GM18858 (cell line): ENCODE results near the gene BMERB1.
"Not testable (repeated sequence)": the region's sequence is repeated elsewhere in the genome, so short reads cannot be mapped to it uniquely, and the experiment has no call there.

Experiments
- ATAC-seq: cut with Tn5 transposase; IDR thresholded peaks from one replicate; pipeline ENCODE4 v1.9.1; 2021; ENCODE audit not compliant: unreplicated experiment

Gene BMERB1

DNA sequence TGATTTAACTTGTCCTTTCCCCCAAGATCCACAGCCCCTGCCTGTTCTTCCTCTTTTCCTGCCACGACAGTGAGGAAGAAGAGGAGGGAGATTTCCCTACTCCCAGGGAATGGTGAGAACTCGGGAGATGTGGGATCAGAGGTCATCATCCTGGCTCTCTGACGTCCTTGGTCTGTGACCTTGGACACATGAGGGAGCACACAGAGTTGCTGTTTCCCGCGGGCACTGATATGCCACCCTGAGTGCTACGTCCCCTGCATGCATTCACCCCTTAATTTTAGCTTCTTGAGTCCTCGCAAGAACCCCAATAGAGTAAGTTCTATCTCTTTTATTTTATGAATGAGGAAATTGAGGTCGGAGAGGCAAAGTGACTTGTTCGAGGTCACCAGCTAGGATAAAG, 85.4 kb downstream of the BMERB1 start:
- ATAC-seq: no peak

DNA sequence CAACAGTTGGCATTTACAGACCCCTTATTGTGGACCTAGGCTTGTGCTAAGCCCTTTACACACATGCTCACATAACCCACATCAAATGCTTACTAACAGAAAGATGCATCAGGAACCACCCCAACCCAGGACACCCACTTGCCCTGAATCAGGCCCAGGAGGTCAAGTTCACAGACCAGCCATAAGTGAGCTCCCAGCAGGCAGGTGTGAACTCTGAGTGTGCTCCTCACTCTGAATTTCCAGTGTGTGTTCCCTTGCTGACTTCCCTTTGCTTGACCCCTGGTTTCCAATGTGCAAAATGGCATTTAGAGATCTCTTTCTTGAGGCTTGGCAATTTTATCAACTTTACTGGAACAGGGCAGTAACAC, 87.0 kb downstream of the BMERB1 start:
- no peak for ATAC-seq

DNA sequence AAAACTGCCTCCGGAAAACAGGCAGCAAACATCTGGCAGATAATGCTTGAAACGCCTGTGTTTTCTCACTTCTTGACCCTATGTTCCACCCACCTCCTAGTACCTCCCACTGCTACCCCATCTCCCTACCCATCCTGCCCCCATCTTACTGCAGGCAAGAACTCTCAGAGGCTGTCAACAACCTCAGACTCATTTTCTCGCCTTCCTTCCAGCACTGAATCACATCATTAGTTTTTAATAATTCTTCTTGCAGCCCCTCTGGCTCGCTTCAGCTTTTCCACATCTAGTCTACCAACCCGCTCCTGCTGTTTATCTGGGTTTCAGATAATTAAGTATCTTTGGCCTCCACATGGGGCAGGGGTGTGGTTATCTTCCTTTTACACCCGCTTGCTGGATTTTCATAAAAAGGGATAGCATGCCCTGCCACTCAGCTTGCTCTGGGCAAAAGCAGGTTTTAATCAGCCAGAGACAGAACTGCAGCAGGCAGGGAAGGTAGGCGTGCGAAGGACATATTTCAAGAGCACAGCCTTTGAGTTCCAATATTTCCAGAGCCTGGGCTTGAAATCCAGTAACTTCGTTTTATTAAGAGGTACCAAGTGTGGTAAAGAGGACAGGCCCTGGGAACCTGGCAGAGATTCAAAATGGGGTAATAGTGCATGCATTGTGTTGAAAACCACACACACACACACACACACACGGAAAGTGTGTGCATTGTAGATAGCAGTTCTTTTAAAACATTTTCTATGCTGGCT, 87.5 kb downstream of the BMERB1 start:
- no peak for ATAC-seq

DNA sequence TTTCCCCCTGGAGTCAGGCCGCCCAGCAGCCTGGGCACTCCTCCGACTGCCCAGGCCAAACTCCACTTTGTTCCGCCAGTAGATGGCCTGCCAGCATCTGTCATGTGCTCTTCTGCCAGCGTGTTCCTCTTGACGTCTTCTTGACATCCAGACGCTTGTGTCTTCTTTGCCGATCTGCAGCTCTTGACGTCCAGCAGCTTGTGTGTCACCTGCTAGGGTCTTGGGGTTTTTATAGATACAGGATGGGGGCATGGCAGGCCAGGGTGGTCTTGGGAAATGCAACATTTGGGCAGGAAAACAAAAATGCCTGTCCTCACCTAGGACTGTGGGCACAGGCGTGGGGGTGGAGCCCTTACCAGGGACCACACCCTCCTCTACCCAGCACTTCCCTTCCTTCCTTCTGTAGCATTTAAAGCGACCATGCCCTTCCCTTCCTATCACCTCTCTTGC, 88.7 kb downstream of the BMERB1 start:
- ATAC-seq: no peak

DNA sequence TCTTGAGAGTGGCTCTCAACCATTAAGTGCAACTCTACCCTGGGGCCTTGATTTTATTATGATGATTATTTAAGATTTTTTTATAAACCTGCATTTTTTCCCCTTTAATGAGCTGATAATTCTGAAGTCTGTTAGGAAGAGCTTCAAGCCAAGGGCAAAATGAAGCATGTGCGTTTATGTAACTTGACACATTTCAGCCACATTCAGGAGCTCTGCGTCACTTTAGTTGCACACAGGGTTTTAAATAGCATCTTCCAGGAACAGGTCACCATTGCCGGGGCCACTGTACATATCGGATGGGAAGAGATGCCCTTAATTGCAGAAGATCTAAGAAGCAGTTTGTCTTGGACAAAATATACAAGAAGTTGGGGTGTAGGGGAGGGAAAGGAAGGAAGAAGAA, 89.6 kb downstream of the BMERB1 start:
- ATAC-seq: no peak

DNA sequence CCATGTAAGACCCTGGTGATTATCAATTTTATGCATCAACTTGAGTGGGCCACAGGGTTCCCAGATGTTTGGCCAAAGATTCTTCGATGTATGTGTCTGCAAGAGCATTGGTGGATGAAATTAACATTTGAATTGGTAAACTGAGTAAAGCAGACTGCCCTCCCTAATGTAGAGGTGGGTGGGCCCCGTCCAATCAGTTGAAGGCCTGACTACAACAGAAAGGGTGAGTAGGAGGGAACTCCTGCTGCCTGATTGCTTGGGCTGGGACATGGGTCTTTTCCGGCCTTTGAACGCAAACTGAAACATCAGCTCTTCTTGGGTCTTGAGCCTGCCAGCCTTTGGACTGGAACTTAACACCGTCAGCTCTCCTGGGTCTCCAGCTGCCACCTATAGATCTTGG, 90.6 kb downstream of the BMERB1 start:
- ATAC-seq: no peak

DNA sequence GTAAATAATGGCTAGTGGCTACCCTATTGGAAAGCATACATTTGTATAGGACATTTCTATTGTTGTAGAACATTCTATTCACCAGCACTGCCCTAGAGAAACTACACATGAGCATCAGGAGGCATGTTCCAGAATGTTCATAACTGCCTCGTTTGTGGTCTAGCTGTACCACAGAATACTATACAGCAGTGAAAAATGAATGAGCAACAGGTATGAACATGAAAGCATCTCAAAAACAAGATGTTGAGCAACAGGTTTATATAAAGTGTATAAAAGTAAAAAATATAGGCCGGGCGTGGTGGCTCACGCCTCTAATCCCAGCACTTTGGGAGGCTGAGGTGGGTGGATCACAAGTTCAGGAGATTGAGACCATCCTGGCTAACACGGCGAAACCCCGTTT, 91.7 kb downstream of the BMERB1 start:
- no peak for ATAC-seq

DNA sequence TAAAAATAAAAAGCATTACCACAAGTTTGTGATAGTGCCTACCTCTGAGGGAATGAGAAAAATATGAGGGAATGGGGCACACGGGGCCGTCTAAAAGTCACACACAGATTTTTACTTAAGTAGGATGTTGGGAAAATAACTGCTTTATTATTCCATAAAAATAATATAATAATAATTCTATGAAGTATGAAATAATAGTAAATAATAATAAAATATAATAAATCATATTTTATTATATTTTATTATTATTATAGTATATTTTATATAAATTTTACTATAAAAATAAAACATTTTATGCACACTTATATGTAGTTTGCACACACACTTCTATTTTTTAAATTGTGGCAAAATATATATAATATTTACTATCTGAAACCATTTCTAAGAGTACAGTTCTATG, 92.3 kb downstream of the BMERB1 start:
- ATAC-seq: no peak

DNA sequence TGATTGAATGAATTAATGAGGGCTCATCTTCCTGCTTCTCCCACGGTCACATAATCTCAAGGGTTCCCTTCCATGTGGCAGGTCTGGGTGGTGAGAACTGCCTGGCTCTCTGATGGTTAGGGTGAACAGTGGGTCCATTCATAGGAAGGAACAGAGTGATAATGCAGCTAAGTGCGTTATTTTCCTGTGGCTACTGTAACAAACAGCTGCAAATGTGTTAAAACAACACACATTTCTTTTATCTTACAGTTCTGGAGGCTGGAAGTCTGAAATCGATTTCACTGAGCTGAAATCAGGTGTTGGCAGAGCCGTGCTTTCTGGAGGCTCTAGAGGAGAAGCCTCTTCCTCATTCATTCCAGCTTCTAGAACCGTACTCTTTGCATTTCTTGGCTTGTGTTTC, 95.3 kb downstream of the BMERB1 start:
- no peak for ATAC-seq

DNA sequence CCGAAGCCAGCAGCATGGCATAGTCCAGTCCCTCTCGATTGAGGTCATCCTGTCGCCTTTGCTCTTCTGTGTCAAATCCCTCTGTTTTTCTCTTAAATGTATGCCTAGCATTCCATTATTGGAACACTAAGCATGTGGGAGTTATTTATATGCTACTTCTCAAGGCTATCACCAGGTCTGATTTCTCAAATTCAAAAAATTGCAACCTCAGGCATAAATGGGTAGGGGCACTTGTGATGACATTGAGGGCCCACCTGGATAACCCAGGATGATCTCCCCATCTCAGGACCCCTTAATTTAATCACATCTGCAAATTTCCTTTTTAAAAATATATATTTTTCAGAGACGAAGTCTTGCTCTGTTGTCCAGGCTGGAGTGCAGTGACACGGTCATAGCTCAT, 95.7 kb downstream of the BMERB1 start:
- no peak for ATAC-seq

DNA sequence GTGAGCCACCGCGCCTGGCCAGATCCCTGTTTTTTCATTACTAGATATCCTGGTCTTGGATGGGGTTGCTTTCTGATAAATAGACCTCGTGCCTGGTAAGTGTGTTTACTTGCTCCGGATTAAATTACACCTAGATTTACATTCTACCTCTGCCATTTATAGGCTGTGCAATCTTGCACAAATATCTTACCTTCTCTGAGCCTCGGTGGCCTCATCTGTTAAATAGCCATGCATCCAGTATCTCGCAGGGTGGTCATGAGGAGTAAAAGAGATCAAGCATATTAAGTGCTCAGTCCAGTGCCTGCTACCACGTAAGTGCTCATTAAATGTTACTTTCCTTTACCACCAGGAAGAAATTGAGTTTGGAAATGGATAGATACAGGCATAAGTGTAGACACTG, 98.4 kb downstream of the BMERB1 start:
- ATAC-seq: no peak

DNA sequence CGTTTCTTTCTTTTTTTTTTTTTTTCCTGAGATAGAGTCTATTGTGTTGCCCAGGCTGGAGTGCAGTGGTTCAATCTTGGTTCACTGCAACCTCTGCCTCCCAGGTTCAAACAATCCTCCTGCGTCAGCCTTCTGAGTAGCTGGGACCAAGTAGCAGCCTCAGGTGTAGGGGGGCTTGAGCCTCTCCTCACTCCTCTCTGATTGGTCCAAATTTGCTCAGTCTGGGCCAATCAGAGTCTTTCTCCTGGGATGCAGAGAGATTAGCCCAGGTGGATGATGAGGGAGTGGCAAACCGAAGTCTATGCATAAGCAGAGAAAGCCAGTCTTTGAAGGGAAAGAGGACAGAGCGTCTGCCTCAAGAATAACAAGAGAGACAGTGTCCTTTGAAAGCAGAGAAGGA, 99.0 kb downstream of the BMERB1 start:
- no peak for ATAC-seq

DNA sequence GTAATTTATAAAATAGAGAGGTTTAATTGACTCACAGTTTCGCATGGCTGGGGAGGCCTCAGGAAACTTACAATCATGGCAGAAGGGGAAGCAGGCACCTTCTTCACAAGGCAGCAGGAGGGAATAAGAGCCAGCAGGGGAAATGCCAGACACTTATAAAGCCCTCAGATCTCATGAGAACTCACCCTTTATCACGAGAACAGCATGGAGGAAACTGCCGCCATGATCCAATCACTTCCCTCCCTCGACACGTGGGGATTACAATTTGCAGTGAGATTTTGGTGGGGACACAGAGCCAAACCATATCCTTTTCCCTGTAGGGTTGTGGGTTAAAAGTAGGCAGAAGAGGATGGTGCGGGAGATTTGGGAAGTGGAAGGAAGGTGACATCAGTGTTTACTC, 101.4 kb downstream of the BMERB1 start:
- no peak for ATAC-seq

DNA sequence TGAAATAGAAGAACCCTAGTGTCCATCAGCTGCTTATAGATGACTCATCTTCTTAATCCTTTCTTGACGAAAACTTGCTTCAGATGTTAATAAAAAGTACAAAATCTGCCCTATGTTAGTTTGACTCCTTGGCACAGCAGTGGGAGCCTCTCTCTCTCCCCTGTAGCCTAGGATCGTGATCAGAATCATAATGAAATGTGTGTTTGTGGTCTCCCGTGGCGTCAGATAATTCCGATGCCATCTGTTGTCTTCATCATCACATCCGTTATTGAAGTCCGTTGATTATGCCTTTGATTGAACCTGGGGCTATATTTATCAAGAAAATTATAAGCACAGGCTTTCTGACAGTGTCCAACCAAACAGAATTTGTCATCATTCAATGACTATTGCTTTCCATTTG, 102.5 kb downstream of the BMERB1 start:
- no peak for ATAC-seq

DNA sequence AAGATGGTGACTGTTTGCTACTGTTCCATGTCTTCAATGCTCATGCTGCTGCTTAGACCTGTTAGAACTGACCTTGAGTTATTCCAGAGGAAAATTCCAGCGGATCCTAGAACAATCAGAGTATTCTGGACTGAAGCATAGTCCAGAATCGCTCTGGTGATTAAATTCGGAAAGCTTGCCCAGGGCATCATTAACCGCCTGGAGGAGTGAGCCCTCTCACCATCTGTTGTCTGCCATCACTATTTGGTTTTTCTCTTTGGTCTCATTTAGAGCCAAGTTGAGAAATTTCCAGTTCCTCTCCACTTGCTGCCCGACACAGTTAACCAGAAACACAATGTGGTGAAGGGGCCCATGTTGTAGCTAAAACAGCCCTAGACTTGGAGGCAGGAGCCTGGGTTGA, 104.1 kb downstream of the BMERB1 start:
- ATAC-seq: no peak

DNA sequence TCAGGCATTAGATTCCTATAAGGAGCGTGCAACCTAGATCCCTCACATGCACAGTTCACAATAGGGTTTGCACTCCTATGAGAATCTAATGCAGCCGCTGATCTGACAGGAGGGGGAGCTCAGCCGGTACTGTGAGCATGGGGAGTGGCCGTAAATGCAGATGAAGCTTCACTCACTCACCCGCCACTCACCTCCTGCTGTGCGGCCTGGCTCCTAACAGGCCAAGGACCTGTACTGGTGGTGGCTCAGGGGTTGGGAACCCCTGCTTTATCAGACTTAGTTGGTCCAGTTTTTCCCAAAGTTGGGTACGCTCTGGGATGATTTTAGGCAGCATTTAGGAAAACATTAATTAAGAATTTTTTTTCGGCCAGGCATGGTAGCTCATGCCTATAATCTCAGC, 104.8 kb downstream of the BMERB1 start:
- no peak for ATAC-seq

DNA sequence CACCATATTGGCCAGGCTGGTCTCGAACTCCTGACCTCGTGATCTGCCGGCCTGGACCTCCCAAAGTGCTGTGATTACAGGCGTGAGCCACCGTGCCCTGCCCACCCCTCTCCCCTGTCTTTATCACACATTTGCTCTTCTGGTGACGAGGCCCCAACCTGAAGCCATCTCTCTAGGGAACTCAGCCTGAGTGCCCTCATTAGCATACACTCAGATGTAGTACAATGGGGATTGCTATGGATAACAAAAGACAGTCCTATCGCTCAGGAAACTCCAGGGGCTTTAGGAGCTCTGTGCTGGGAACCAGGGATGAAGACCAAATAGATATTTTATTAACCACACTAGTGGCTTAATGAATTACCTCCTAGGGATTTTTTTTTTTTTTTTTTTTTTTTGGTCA, 107.9 kb downstream of the BMERB1 start:
- no peak for ATAC-seq

DNA sequence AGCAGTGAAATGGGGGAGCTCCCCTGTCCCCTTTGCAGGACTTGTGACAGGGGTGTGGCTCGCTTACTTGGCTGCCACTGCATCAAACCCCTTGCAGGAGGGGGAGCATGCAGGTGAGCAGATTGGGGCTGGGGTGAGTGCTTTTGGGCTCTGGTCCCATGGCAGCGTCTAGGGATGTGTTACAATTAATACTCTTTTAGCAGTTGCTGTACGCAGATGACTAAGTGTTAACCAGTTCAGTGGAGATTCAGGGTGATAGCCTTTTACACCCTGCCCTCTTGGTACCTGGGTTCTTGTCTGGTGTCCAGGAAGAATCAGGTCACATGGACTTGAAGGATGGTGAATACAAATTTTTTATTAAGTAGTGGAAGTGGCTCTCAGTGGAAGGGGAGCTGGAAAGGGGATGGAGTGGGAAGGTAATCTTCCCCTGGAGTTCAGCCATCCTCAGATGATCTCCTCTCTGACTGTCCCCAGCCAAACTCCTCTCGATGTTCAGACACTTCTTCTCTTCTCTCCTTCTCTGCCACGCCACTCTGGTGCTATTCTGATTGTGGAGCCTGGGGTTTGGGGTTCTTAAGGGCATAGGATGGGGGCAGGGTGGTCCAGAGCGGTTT, 108.5 kb downstream of the BMERB1 start:
- ATAC-seq: no peak

DNA sequence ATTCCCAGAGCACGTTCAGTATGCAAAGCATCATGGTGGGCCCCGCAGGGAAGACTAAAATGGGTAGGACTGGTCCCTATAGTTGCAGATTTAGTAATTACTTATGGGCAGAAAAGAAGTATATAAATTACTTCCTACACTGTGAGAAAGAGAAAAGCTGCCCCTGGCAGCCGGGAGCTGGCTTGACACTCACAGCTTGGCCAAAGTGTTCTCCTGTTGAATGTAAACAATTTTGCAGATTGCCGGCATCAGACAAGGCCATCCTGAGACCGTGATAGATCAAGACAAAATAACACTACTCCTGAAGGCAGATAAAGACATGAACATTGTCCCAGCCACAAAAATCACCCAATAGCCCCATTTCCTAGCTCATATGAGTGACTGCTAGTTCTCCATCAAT, 110.0 kb downstream of the BMERB1 start:
- no peak for ATAC-seq

DNA sequence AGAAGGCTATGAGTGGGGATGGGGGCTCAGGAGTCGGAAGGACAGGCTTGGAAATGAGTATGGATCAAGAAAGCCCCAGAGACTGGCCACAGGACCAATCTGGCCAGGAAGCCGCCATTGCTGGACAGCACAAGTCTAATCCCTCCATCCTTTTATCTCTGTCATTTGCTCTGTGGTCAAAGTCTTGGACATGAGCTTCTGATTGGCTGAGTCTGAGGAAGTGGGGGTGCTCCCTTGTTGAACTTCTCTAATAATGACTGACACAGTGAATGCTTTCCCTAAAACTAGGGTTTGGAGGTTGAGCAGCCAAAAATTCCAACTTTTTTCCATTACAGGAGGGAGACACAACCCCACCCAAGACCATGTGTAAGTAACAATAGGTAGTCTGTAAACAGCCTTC, 111.2 kb downstream of the BMERB1 start:
- no peak for ATAC-seq

DNA sequence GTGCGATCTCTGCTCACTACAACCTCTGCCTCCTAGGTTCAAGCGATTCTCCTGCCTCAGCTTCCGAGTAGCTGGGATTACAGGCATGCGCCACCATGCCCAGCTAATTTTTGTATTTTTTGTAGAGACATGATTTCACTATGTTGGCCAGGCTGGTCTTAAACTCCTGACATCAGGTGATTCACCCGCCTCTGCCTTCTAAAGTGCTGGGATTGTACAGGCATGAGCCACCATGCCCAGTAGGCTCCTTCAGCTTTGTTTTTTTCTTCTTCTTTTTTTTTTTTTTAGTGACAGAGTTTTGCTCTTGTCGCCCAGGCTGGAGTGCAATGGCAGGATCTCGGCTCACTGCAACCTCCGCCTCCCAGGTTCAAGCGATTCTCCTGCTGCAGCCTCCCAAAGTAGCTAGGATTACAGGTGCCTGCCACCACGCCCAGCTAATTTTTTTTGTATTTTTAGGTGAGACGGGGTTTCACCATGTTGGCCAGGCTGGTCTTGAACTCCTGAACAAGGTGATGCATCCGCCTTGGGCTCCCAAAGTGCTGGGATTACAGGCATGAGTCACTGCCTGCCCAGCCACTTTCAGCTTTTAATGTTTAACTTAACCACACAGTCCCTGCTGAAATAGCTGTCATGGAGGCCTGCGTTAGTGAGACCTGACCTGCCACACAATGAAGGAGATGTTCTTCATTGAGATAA, 112.8 kb downstream of the BMERB1 start:
- ATAC-seq: not testable (repeated sequence)

DNA sequence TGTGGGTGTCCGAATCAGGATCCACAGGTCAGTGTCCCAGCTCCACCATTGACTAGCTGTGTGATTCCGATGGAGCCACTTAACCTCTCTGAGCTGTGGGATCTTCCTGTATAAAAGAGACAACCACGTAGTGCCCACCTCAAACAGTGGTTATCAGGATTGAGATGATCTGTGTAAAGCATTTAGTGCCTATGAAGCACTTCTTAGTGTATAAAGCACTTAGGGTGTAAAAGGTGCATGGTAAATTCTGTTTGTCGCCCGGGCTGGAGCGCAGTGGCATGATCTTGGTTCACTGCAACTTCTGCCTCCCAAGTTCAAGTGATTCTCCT, 113.3 kb downstream of the BMERB1 start:
- ATAC-seq: no peak

DNA sequence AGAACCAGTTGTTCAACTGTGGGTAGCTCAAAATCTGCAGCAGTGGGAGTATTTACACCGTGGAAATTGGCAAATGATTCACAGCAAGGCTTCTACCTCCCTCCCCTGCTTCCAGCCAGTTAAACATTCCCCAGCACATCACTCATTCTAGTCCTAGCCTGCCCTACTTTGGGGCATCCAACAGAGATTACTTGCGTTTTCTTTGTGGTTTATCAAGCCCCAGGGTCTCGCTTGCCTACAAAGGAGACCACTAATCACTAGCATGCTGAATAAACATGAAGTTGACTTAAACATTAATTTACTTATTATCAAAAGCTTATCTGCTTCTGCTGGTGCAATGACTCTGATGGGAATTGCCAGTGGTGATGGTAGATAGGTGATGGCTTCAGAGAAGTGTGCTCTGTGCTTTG, 114.1 kb downstream of the BMERB1 start:
- no peak for ATAC-seq
